ENCODE measurements around the gene CADM4.
A peak's percentile ranks its signal among the peaks of the same experiment; 100 is the strongest.

CADM4 gene

DNA sequence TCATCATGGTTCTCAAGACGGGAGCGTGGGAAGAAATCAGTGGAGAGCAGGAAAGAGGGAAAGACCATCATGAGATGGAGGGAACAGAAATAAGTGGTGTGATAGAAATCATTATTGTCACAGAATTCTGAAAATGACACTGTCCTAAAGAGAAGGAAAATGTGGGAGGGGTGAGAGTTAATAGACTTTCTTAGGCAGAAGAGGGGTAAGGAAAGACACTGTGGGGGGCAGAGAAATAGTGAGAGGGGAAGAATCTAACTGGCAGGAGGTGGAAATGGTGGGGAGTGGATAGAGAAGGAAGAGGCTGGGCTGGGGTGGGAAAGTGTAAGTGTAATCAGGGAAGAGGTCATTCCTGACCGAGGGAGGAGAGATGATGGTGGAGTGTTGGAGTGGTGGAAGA is 60.9 kb downstream of the CADM4 start:
- no peak for DNase-seq

DNA sequence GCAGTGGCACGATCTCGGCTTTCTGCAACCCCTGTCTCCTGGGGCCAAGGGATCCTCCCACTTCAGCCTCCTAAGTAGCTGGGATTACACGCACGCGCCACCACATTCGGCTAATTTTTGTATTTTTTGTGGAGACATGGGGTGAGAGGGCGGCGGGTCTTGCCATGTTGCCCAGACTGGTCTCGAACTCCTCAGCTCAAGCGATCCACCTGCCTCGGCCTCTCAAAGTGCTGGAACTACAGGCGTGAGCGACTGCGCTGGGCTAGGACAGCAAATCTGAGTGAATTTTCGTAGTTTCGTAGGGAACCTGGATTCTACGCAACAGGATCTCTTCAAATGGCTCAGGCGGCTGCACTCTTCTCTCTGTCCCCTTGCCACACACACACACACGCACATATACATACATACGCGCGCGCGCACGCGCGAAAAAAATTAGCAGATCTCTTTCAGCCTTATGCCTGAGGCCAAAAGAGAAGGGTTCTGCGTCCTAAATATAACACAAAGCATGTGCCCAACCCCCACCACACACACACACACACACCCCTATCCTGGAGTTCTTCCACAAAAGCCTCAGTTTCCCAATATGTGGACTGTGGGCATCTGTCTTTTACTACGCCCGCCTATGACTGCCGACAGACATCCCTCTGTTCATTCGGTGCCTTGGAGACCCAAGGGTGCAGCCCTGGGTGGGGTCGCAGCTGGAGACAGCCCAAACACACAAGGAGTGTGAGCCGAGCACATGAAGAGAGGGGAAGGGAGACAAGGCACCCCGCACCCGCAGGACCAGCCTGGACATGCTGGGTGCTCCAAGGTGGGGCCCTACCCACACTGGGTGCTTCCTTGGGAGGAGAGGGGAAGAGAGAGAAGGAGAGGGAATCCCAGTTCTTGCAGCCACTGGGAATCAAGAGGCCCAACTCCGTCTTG is 63.4 kb downstream of the CADM4 start:
- peak; percentile 22 for DNase-seq

GRCh38 chr19:43575156-43575950 is 64.3 kb downstream of the CADM4 start, which contains the start of the genes PINLYP and XRCC1:
Gene PINLYP, plus strand, starts transcription at chr19:43575801. Its CDS starts 1,391 bp downstream, at chr19:43577192.
Gene XRCC1, minus strand, starts transcription at chr19:43575527. Its CDS starts 69 bp downstream, at chr19:43575458.
- peak; percentile 94 for DNase-seq

DNA sequence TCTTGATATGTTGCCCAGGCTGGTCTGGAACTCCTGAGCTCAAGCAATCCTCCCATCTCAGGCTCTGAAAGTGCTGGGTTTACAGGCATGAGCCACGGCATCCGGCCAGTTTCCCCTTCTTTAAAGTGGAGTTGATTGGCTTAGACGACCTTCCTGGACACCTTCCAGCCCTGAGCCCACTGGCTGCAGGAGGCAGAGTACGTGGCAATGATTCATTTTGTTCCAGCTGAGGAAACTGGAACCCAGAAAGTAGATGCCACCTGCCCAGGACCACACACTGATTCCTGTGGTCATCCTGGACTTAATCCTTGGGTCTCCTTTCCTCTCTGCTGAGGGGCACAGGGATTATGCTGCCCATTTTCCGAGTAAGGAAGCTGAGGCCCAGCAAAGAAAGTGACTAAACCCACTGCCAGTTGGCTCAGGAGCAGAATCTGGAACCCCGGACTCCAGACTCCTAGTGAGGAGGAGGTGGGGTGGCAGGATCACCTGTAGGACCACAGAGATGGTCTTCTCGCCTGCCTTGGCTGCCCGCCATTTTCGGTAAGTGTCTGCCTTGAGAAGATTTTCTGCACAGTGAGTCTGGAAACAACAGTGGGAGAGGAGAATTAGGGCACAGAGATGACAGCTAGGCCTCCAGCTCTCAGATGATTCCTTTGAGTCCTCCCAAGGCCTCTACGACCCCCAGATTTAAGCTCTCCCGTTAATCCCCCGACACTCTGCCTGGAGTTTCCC is 65.1 kb downstream of the CADM4 start:
- DNase-seq: no peak

All from NCI-H510A treated with DMSO at 0.1 percent for 48 hours (cell line).